Activated T-cell treated with anti-CD3 and anti-CD28 coated beads for 4 hours (primary cell): ENCODE data around the gene DERL3.

ENCODE experiments used
- DNase-seq: peaks from one replicate; pipeline ENCODE4 v3.0.0-alpha.2; 2020

Gene DERL3

GRCh38 chr22:23800297-23801237 lies 38.2 kb downstream of the DERL3 start:
- DNase-seq, result no peak

DNA sequence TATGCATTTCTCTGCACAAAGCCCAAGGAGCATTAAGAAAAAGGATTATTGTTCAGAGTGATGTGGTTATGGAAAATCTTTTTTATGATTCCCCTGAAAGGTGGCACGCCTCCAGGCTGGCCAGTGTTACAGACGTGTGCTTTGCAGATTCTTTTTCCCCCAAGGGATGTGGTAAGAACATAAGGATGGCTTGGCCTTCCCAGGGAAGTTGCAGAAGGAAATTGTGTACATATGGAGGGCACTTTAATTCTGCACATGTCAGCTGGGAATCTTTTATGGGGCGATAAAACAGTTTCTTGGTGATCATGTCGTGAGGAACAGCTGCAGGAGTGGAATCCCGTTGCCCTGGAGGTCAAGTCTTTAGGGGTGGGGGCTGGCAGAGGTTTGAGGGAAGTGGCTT lies 42.3 kb downstream of the DERL3 start:
- no peak for DNase-seq

- DNase-seq, result no peak
Measured at GRCh38 chr22:23793326-23793725, 45.5 kb downstream of the DERL3 start.

GRCh38 chr22:23791738-23792645 lies 46.8 kb downstream of the DERL3 start:
- no peak for DNase-seq

- DNase-seq, result no peak
Measured at GRCh38 chr22:23790819-23791737, 47.7 kb downstream of the DERL3 start.

- DNase-seq, result no peak
Measured at GRCh38 chr22:23789638-23790037, 49.2 kb downstream of the DERL3 start.

GRCh38 chr22:23789121-23789520 lies 49.7 kb downstream of the DERL3 start:
- no peak for DNase-seq

GRCh38 chr22:23787910-23788309 lies 50.9 kb downstream of the DERL3 start:
- no peak for DNase-seq

GRCh38 chr22:23787600-23787896 lies 51.3 kb downstream of the DERL3 start:
- DNase-seq, result no peak

- peak; percentile 90 for DNase-seq
Measured at GRCh38 chr22:23786752-23787599, 51.8 kb downstream of the DERL3 start, which contains the start of gene SMARCB1. Gene SMARCB1 (plus strand): TSS chr22:23786966. CDS start chr22:23787170, 204 bp downstream.

GRCh38 chr22:23786261-23786710 lies 52.5 kb downstream of the DERL3 start:
- DNase-seq, result no peak
